Measurements from ENCODE around the gene MEGF11. TPM values are rescaled to one million over a fixed set of nuclear protein-coding genes. Genes with fewer than 3 reads are reported as not detected.

Gene MEGF11
- polyA plus RNA-seq, 1 experiment: 0.04 TPM

DNA sequence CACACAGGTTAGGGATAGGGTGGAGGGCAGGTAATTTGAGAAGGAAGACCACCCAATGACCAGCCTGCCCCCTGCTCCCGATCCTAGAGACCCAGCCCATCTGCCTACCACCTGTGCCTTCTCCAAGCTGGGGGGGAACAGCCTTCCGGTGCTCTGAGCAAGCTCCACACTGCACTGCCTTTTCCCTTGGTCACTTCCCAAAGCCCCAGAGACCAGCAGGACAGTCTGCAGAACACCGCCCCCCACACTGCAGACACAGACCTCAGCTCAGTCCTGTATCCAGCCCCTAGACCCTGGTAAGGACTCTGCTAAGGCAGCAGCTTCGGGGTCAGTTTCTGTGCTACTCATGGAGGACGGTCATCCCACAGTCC is 156.9 kb downstream of the MEGF11 start:
- POLR2A ChIA-PET: no interaction called here
- TF ChIP-seq, protein P1, sequence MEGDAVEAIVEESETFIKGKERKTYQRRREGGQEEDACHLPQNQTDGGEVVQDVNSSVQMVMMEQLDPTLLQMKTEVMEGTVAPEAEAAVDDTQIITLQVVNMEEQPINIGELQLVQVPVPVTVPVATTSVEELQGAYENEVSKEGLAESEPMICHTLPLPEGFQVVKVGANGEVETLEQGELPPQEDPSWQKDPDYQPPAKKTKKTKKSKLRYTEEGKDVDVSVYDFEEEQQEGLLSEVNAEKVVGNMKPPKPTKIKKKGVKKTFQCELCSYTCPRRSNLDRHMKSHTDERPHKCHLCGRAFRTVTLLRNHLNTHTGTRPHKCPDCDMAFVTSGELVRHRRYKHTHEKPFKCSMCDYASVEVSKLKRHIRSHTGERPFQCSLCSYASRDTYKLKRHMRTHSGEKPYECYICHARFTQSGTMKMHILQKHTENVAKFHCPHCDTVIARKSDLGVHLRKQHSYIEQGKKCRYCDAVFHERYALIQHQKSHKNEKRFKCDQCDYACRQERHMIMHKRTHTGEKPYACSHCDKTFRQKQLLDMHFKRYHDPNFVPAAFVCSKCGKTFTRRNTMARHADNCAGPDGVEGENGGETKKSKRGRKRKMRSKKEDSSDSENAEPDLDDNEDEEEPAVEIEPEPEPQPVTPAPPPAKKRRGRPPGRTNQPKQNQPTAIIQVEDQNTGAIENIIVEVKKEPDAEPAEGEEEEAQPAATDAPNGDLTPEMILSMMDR (IDR thresholded peaks at IDR 0.05; ENCODE audit: insufficient read depth, low read depth, low read length): no peak
- CTCF ChIA-PET: interaction anchor here (1.5 kb wide), 1 partner anchor 15 kb away, joined by 4 read pairs; no protein-coding TSS in a partner anchor
- DNase-seq (ENCODE audit: low read depth): no peak
- peaks cover 14% of the 10 kb centered on the region for H3K27me3 ChIP-seq (ENCODE audit: control insufficient read depth, insufficient read depth, low read length)
- H3K36me3 ChIP-seq (ENCODE audit: control insufficient read depth, insufficient read depth, low read length): no peaks in the 10 kb centered on the region
- H3K4me3 ChIP-seq (ENCODE audit: low read depth, low read length): no peak overlapping the region

DNA sequence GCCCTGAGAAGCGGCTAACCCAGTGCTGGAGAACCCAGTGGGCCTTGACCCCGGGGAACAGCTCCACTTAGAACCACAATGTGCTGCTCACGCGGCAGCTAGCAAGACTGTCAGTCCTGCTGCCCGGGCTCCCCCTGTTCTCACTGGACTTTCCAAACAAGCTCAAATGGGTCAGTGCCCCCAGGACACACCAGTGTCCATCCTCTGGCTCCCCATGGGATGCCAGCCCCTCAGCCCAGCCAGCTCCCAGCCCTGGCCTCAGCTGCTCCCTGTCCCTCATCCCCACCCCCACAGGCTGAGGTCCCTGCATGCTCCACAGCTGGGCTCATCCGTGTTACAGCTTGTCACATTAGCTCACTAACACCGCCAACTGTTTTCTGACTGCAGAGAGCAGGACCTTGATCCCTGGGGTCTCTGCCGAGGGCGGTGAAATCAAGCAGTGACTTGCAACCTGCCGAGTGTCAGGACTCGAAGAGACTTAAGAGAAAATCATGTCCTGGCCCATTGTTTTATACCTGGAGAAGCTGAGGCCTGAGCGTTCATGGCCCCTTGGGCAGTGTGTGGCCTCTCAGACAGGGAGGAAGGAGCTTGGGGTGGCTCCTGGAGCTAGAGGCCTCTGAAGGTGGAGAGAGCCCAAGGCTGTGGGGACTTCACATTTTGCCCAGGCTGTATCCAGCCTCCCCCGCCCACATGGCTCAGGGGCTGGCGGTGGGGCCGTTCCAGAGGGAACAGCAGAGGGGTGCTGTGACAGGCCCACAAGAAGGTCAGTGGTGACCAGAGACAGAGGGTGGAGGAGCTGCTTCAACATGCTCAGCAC is 157.5 kb downstream of the MEGF11 start:
- no peaks in the 10 kb centered on the region for H3K36me3 ChIP-seq (ENCODE audit: control insufficient read depth, insufficient read depth, low read length)
- ChIA-PET POLR2A (no interaction called here), CTCF (interaction anchor here (1.5 kb wide), 1 partner anchor 16 kb away, joined by 4 read pairs; no protein-coding TSS in a partner anchor)
- H3K27me3 ChIP-seq (ENCODE audit: control insufficient read depth, insufficient read depth, low read length): peaks cover 14% of the 10 kb centered on the region
- DNase-seq (ENCODE audit: low read depth): no peak
- TF ChIP-seq, protein P1 (IDR thresholded peaks at IDR 0.05; ENCODE audit: insufficient read depth, low read depth, low read length): no peak
- H3K4me3 ChIP-seq (ENCODE audit: low read depth, low read length): no peak overlapping the region

DNA sequence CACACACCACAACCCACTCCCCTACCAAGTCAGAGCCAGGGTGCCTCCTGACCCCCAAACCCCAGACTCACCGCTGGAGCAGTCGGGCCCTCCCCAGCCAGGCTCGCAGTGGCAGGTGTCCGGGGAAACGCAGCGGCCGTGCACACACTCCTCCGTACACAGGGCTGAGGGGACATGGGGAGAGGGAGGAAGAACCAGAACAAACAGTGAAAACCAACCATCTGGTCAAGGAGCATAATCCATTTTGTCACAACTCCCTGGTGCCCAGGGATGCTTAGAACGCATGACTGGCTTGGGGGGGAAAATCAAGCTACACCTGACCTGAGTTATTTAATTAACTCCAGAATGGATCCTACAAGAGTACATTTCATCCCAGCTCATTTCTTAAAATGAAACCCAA is 159.2 kb downstream of the MEGF11 start:
- H3K4me3 ChIP-seq (ENCODE audit: low read depth, low read length): no peak overlapping the region
- H3K27me3 ChIP-seq (ENCODE audit: control insufficient read depth, insufficient read depth, low read length): peaks cover 12% of the 10 kb centered on the region
- TF ChIP-seq, protein P1 (IDR thresholded peaks at IDR 0.05; ENCODE audit: insufficient read depth, low read depth, low read length): no peak
- ChIA-PET POLR2A (interaction anchor here (0.6 kb wide), 1 partner anchor 349 kb away, joined by 7 read pairs; no protein-coding TSS in a partner anchor), CTCF (no interaction called here)
- DNase-seq (ENCODE audit: low read depth): no peak
- H3K36me3 ChIP-seq (ENCODE audit: control insufficient read depth, insufficient read depth, low read length): no peaks in the 10 kb centered on the region

DNA sequence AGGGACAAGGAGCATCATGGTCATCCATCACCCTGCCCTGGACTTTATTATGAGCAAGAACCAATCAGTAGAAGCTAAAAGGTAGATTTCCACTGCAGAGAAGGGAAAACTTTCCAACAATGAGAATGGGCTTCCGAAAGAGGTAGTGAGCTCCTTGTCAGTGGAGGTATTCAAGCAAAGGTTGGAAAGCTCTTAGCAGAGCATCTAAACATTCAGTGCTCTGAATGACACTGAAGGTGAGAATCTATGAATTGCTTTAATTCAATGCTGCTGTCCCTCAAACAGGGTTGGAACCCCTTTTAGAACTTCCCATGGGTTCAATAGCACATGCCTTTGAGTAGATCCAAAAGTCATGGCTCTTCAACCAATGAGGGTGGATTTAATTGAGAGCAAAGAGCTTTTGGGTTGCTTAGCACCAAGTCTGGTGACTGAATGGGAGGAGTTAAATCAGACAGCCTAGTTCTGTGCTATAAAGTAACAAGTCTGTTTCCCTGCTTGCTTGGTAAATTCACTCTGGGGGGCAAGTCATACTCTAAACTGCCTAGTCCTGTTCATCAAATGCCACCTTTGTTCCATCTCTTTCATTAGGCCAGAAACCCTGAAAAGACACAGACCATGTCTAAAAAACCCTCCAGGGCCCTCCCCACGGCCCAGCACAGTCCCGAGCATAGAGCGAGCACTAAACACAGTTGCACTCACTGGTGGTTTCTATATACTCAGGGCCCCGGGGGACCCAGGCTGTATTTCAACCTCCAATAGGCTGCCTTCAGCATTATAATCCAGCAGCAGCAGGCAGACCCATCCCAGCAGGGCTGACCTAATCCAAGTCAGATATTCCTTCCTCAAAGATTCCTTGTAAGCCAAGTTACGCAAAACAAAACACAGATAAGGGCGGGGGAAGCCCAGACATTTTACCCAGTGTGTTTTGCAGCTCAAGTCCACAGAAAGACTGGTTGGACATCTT is 161.2 kb downstream of the MEGF11 start:
- ChIA-PET POLR2A (no interaction called here), CTCF (no interaction called here)
- Histone ChIP-seq H3K27me3 (ENCODE audit: control insufficient read depth, insufficient read depth, low read length) (peaks cover 10% of the 10 kb centered on the region), H3K36me3 (ENCODE audit: control insufficient read depth, insufficient read depth, low read length) (no peaks in the 10 kb centered on the region), H3K4me3 (ENCODE audit: low read depth, low read length) (no peak overlapping the region)
- TF ChIP-seq, protein P1 (IDR thresholded peaks at IDR 0.05; ENCODE audit: insufficient read depth, low read depth, low read length): no peak
- DNase-seq (ENCODE audit: low read depth): no peak

DNA sequence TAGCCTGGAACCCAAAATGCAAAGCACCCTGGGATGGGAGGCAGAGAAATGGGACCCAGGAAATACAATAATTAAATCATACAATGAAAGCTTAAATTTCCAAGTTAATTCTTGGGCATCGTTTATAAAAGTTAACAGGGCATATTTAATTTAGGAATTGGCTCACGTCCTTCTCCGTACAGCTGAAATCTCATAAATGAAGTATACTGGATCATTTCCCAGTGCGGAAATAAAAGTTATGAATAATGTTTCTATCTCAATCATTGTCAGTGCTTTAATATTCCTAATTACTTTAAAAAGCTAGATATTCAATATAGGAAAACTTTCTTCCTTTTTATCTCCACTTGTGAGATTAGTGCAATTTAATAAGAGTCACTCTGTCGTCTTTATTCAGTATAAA is 164.0 kb downstream of the MEGF11 start:
- no peak for DNase-seq (ENCODE audit: low read depth)
- Histone ChIP-seq H3K27me3 (ENCODE audit: control insufficient read depth, insufficient read depth, low read length) (peaks cover 4% of the 10 kb centered on the region), H3K36me3 (ENCODE audit: control insufficient read depth, insufficient read depth, low read length) (no peaks in the 10 kb centered on the region), H3K4me3 (ENCODE audit: low read depth, low read length) (no peak overlapping the region)
- CTCF ChIA-PET: no interaction called here
- TF ChIP-seq, protein P1 (IDR thresholded peaks at IDR 0.05; ENCODE audit: insufficient read depth, low read depth, low read length): no peak
- POLR2A ChIA-PET: no interaction called here
